Neural progenitor cell (in vitro differentiated cells): ENCODE data around the gene ARHGAP40. TPM values are rescaled to one million over a fixed set of nuclear protein-coding genes. Genes with fewer than 3 reads are reported as not detected.

Experiments
- DNase-seq: peaks from one replicate; pipeline ENCODE4 v3.0.0-alpha.2; 2016; ENCODE audit warnings: low spot score
- H2AFZ ChIP-seq: fragments of 200-600 bp; sonication (generic); replicated peaks from 2 replicates; pipeline ENCODE4 v1.6.1; 2016; ENCODE audit warnings: antibody characterized with exemption
- H3F3A ChIP-seq: fragments of 200-600 bp; sonication (generic); 2 replicates; pipeline ENCODE4 v1.6.1; 2016; ENCODE audit warnings: antibody characterized with exemption, low read depth
- H3K27ac ChIP-seq: fragments of 200-600 bp; sonication (generic); 2 replicates; pipeline ENCODE4 v1.5.1; 2016; ENCODE audit warnings: mild to moderate bottlenecking
- H3K27me3 ChIP-seq: fragments of 200-600 bp; sonication (generic); 2 replicates; pipeline ENCODE4 v1.6.1; 2016; ENCODE audit warnings: mild to moderate bottlenecking, moderate library complexity
- H3K36me3 ChIP-seq: fragments of 200-600 bp; sonication (generic); 2 replicates; pipeline ENCODE4 v1.5.1; 2016
- H3K4me1 ChIP-seq: fragments of 200-600 bp; sonication (generic); 2 replicates; pipeline ENCODE4 v1.6.1; 2016; ENCODE audit warnings: mixed run types
- H3K4me2 ChIP-seq: fragments of 200-600 bp; sonication (generic); 2 replicates; pipeline ENCODE4 v1.6.1; 2016
- H3K4me3 ChIP-seq: fragments of 200-600 bp; sonication (generic); 2 replicates; pipeline ENCODE4 v1.5.1; 2016
- H3K79me2 ChIP-seq: fragments of 200-600 bp; sonication (generic); 2 replicates; pipeline ENCODE4 v1.6.1; 2016; ENCODE audit warnings: low read depth
- H3K9ac ChIP-seq: fragments of 200-600 bp; sonication (generic); 2 replicates; pipeline ENCODE4 v1.6.1; 2016
- H3K9me3 ChIP-seq: fragments of 200-600 bp; sonication (generic); 2 replicates; pipeline ENCODE4 v1.5.1; 2016; ENCODE audit warnings: low read depth
- H4K20me1 ChIP-seq: fragments of 200-600 bp; sonication (generic); 2 replicates; pipeline ENCODE4 v1.6.1; 2016; ENCODE audit warnings: low read depth
- H3K27ac Mint-ChIP-seq: 3 replicates; pipeline ENCODE4 v1.8.0; 2021; ENCODE audit warnings: mixed read lengths
- H3K27me3 Mint-ChIP-seq: 2 replicates; pipeline ENCODE4 v1.8.0; 2022; ENCODE audit warnings: low read depth, mild to moderate bottlenecking, inconsistent platforms, moderate library complexity, mixed read lengths; ENCODE audit not compliant: insufficient read depth
- H3K36me3 Mint-ChIP-seq: 3 replicates; pipeline ENCODE4 v1.8.0; 2021; ENCODE audit warnings: mixed read lengths
- H3K4me1 Mint-ChIP-seq: 3 replicates; pipeline ENCODE4 v1.8.0; 2021; ENCODE audit warnings: mixed read lengths
- H3K4me3 Mint-ChIP-seq: 3 replicates; pipeline ENCODE4 v1.8.0; 2021; ENCODE audit warnings: mild to moderate bottlenecking, moderate library complexity, mixed read lengths
- H3K9me3 Mint-ChIP-seq: 3 replicates; pipeline ENCODE4 v1.8.0; 2020; ENCODE audit warnings: mixed read lengths
- CTCF ChIP-seq: fragments of 200-600 bp; sonication (generic); IDR thresholded peaks from 2 replicates; pipeline ENCODE4 v1.5.1; 2017; ENCODE audit warnings: antibody characterized with exemption, mild to moderate bottlenecking
- EZH2 ChIP-seq: fragments of 200-600 bp; sonication (generic); IDR thresholded peaks from 2 replicates; pipeline ENCODE4 v1.6.1; 2017; ENCODE audit warnings: antibody characterized with exemption, mild to moderate bottlenecking, moderate library complexity
- EZH2phosphoT487 ChIP-seq: fragments of 200-600 bp; sonication (generic); IDR thresholded peaks from 2 replicates; pipeline ENCODE4 v1.6.1; 2017; ENCODE audit warnings: antibody characterized with exemption
- total RNA-seq: library from RNA; depleted of rRNA; stranded (reverse); fragments of >200 nt; gene quantifications from 2 replicates; pipeline ENCODE4 v1.2.3, GENCODE V29; 2015; ENCODE audit warnings: low replicate concordance

The ARHGAP40 gene
- total RNA-seq, 1 donor from 2014 or later = not detected

GRCh38 chr20:38557174-38557573 lies 44.4 kb upstream of the ARHGAP40 start:
- Mint-ChIP-seq H3K4me3 (no peak overlapping the region), H3K9me3 (no peaks in the 10 kb centered on the region), H3K27ac (no peak overlapping the region), H3K36me3 (peaks cover 29% of the 10 kb centered on the region), H3K4me1 (no peaks in the 10 kb centered on the region), H3K27me3 (no peaks in the 10 kb centered on the region)
- no peak for DNase-seq
- Histone ChIP-seq H3K9me3 (no peaks in the 10 kb centered on the region), H2AFZ (no peak overlapping the region), H3K27ac (no peak overlapping the region), H3K9ac (no peak overlapping the region), H3F3A (no peaks in the 10 kb centered on the region), H3K79me2 (no peaks in the 10 kb centered on the region), H3K27me3 (no peaks in the 10 kb centered on the region), H3K4me1 (no peaks in the 10 kb centered on the region), H3K4me2 (no peak overlapping the region), H4K20me1 (no peaks in the 10 kb centered on the region), H3K36me3 (peaks cover 20% of the 10 kb centered on the region), H3K4me3 (no peak overlapping the region)
- TF ChIP-seq EZH2 (no peak), CTCF (no peak), EZH2phosphoT487 (no peak)

GRCh38 chr20:38558596-38559360 lies 42.8 kb upstream of the ARHGAP40 start:
- no peaks in the 10 kb centered on the region for H3K27me3 ChIP-seq
- H3K4me3 ChIP-seq = no peak overlapping the region
- DNase-seq = no peak
- H3K79me2 ChIP-seq = no peaks in the 10 kb centered on the region
- peaks cover 20% of the 10 kb centered on the region for H3K36me3 ChIP-seq
- no peaks in the 10 kb centered on the region for H3K9me3 ChIP-seq
- no peak overlapping the region for H3K27ac ChIP-seq
- no peak overlapping the region for H2AFZ ChIP-seq
- TF ChIP-seq EZH2phosphoT487 = no peak
- TF ChIP-seq CTCF = no peak
- TF ChIP-seq EZH2 = no peak
- Mint-ChIP-seq H3K4me3 (no peak overlapping the region), H3K36me3 (peaks cover 33% of the 10 kb centered on the region), H3K27me3 (no peaks in the 10 kb centered on the region), H3K4me1 (no peaks in the 10 kb centered on the region), H3K27ac (no peak overlapping the region), H3K9me3 (no peaks in the 10 kb centered on the region)
- H3K9ac ChIP-seq = no peak overlapping the region
- H3F3A ChIP-seq = no peaks in the 10 kb centered on the region
- no peak overlapping the region for H3K4me2 ChIP-seq
- H3K4me1 ChIP-seq = no peaks in the 10 kb centered on the region
- no peaks in the 10 kb centered on the region for H4K20me1 ChIP-seq

GRCh38 chr20:38559764-38560163 lies 41.8 kb upstream of the ARHGAP40 start:
- Mint-ChIP-seq H3K27ac (no peak overlapping the region), H3K36me3 (peaks cover 29% of the 10 kb centered on the region)
- no peak overlapping the region for H3K4me3 ChIP-seq

GRCh38 chr20:38563802-38564431 lies 37.7 kb upstream of the ARHGAP40 start:
- no peak overlapping the region for H3K9ac ChIP-seq
- no peaks in the 10 kb centered on the region for H3K4me1 ChIP-seq
- H2AFZ ChIP-seq = no peak overlapping the region
- Mint-ChIP-seq H3K4me3 (no peak overlapping the region), H3K27me3 (no peaks in the 10 kb centered on the region), H3K4me1 (no peaks in the 10 kb centered on the region), H3K27ac (no peak overlapping the region), H3K36me3 (peaks cover 18% of the 10 kb centered on the region), H3K9me3 (no peaks in the 10 kb centered on the region)
- no peaks in the 10 kb centered on the region for H3K27me3 ChIP-seq
- no peak overlapping the region for H3K27ac ChIP-seq
- no peaks in the 10 kb centered on the region for H4K20me1 ChIP-seq
- no peak overlapping the region for H3K4me2 ChIP-seq
- H3K9me3 ChIP-seq = no peaks in the 10 kb centered on the region
- no peak overlapping the region for H3K4me3 ChIP-seq
- H3F3A ChIP-seq = no peaks in the 10 kb centered on the region
- H3K36me3 ChIP-seq = peaks cover 4% of the 10 kb centered on the region
- no peaks in the 10 kb centered on the region for H3K79me2 ChIP-seq
- no peak for DNase-seq
- TF ChIP-seq EZH2phosphoT487 (no peak), CTCF (no peak), EZH2 (no peak)

More at GRCh38 chr20:38559764-38560163, 41.8 kb upstream of the ARHGAP40 start:
- Mint-ChIP-seq H3K4me1 (no peaks in the 10 kb centered on the region), H3K27me3 (no peaks in the 10 kb centered on the region), H3K4me3 (no peak overlapping the region), H3K9me3 (no peaks in the 10 kb centered on the region)
- no peak overlapping the region for H3K4me2 ChIP-seq
- no peaks in the 10 kb centered on the region for H3F3A ChIP-seq
- H3K4me1 ChIP-seq = no peaks in the 10 kb centered on the region
- peaks cover 17% of the 10 kb centered on the region for H3K36me3 ChIP-seq
- H4K20me1 ChIP-seq = no peaks in the 10 kb centered on the region
- H3K9me3 ChIP-seq = no peaks in the 10 kb centered on the region
- H3K27me3 ChIP-seq = no peaks in the 10 kb centered on the region
- no peak overlapping the region for H3K9ac ChIP-seq
- H3K27ac ChIP-seq = no peak overlapping the region
- no peak overlapping the region for H2AFZ ChIP-seq
- TF ChIP-seq EZH2 = no peak
- DNase-seq = no peak
- no peaks in the 10 kb centered on the region for H3K79me2 ChIP-seq
